ENCODE data around the gene APBB1IP. TPM values are rescaled to one million over a fixed set of nuclear protein-coding genes. Genes with fewer than 3 reads are reported as not detected.
"Not testable (repeated sequence)": the region's sequence is repeated elsewhere in the genome, so short reads cannot be mapped to it uniquely, and the experiment has no call there.

Gene APBB1IP
- total RNA-seq, 1 donor from 2014 or later, result 67.2 TPM

DNA sequence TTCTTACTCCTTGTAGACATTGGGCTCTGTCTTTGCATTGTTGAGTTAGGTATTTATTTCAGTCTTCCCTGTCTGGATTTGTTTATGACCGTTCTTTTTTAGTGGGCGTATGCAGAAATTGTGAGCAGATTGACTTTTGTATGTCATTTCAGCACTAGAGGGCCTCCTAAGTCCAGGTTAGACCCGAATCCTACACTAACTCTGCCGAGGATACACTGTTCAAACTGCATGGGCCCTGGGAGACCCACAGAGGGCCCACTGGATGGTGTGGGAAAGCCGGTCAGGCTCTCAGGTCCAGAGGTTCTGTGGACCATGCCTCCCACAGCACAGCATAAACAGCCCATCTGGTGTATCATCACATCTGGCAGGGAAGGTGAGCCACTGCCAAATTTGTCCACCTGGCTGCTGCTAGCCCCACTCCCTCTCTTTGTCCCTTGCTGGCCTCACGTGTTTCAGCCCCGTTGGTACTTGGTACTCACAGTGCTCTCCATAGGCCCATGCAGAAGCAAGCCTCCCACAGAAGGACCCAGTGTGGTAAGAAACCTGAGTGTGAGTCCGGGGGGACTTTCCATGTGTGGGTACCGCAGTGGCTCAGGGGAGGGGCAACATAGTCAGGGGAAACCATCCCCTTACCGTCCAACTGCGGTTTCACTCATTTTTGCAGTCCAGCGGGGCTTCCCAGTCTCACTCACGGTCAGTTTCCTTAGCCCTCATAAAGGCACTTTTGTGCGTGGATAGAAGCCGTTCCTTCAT, 112.8 kb downstream of the APBB1IP start:
- intact Hi-C loops (cut with micrococcal nuclease), result loop anchor here (10.0 kb wide), 1 partner anchor 116 kb away; the partner anchor contains the start of gene APBB1IP

DNA sequence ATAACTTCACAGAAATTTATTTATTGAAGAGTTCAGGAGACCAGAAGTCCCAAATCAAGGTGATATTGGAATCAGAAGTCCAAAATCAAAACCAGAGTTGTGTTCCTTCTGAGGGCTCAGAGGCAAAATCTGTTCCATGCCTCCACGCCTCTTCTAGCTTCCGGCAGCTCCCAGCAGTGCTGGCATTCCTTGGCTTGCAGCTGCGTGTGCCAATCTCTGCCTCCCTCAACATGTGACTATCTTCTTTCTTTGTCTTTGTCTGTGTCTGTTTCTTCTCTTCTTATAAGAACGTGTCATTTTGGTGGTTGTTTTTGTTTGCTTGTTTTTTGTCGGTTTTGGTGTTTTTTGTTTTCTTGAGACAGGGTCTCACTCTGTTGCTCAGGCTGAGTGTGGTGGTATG, 116.1 kb downstream of the APBB1IP start:
- intact Hi-C loops (cut with micrococcal nuclease), result loop anchor here (10.0 kb wide), 1 partner anchor 119 kb away; the partner anchor contains the start of gene APBB1IP

GRCh38 chr10:26555719-26556368, 117.7 kb downstream of the APBB1IP start:
- intact Hi-C loops (cut with micrococcal nuclease), result loop anchor here (5.0 to 10.0 kb wide), 2 partner anchors 121 to 679 kb away; partner anchors contain the start of gene APBB1IP

DNA sequence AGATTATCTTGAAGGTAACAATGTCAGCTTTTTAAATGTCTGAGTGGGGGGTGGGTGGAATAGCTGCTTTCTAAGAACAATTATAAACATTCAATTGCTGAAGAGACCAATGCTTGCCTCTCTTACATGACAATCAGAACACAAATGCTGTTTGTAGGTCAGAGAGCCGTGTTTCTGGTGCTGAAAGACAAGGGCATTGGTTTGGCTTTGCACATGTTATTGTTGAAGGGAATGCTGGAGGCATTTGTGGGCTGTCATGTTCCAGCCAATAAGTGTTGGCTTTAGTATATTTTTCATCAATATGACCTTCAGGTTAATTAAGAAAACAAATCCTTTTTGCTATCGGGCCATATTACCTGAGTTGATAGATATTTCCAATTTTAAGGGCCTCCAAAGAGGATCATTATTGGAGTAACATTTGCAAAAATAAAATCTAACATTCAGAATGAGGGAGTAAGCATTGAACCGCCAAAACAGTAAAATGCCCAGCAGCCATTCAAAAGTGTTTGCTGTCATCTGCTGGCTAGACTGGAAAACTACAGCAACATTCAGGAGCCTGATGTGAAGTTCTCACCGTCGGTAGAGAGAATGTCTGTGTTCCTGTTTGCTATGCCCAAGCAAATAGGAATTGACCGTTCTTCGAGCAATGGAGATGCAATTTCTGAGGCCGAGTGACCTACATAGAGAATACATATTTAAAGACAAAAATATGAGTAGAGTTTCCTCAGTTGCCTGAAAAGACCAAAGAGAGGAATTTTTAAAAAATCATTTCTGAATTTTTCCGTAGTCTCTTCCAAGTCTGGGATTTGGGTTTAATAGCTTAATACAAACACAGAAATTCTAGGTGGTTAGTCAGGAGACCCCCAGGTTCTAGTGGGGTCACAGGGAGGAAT, 118.9 kb downstream of the APBB1IP start:
- intact Hi-C loops (cut with micrococcal nuclease), result loop anchor here (1.0 to 10.0 kb wide), 3 partner anchors 122 to 680 kb away; partner anchors contain the start of gene APBB1IP

DNA sequence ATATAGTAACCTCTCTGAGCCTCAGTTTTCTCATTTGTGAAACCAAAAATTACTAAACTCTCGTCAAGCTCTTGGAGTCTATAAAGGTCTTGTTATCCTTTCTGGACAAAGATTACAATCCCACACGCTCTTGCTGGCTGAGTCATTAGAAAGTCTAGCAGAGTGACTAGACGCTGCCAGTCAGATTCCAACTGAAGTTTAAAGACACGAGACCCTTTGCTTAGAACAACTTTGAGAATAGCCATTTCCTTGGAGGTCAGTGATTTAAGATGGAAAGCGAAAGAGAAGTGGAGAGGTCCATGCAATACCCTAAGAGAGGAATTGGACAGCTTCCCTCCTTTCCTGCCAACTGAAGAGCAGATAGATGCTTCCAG, 119.5 kb downstream of the APBB1IP start:
- intact Hi-C loops (cut with micrococcal nuclease), result loop anchor here (1.0 to 10.0 kb wide), 3 partner anchors 123 to 680 kb away; partner anchors contain the start of gene APBB1IP

DNA sequence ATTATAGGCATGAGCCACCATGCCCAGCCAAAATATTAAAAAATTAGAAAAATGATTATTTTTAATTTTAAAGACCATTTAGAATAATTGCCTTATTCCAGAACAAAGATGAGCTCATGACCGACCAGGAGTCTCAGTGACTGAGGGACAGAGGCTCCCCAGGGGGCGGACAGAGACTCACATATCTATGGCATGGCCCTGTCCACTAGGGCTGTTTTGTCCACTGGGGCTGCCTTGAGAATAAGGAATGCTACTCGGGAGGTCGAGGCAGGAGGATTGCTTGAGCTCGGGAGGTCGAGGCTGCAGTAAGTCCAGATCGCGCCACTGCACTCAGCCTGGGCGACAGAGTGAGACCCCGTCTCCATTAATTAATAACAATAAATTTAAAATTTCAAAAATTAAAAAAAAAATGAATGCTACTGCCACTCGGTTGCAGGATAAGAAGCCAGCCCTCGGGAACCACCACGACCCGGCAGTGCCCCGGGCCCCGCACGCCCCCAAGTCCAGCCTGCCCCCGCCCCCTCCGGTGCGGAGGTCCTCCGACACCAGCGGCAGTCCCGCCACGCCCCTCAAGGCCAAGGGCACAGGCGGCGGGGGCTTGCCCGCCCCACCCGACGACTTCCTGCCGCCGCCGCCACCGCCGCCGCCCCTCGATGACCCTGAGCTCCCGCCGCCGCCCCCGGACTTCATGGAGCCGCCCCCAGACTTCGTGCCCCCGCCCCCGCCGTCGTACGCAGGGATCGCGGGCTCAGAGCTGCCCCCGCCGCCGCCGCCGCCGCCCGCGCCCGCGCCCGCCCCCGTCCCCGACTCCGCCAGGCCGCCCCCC, 128.6 kb downstream of the APBB1IP start:
- intact Hi-C loops (cut with micrococcal nuclease), result no loop called here

DNA sequence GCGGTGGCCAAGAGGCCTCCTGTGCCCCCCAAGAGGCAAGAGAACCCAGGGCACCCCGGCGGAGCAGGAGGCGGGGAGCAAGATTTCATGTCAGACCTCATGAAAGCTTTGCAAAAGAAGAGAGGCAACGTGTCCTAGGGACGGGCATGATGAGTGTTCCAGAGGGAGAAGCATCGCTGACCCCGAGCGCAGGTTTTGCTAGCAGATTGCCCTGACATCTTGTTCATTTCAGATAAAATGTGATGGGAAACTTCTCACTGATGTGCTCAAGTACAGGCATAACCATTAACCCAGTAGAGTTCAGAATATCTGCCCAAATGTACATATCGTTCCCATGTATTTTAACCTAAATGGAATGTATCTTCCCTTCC, 129.2 kb downstream of the APBB1IP start:
- intact Hi-C loops (cut with micrococcal nuclease), result no loop called here

DNA sequence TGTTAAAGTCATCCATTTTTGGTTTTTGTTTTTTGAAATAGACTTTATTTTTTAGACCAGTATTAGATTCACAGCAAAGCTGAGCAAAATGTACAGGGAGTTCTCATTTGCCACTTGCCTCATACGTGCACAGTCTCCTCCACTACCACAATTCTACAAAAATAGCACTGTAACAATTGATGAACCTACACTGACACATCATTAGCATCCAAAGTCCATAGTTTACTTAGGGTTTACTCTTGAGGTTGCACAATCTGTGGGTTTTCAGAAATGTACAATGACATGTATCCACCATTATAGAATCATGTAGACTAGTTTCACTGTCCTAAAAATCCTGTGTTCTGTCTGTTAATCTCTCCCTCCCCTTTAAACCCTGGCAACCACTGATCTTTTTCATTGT, 133.5 kb downstream of the APBB1IP start:
- intact Hi-C loops (cut with micrococcal nuclease), result no loop called here

DNA sequence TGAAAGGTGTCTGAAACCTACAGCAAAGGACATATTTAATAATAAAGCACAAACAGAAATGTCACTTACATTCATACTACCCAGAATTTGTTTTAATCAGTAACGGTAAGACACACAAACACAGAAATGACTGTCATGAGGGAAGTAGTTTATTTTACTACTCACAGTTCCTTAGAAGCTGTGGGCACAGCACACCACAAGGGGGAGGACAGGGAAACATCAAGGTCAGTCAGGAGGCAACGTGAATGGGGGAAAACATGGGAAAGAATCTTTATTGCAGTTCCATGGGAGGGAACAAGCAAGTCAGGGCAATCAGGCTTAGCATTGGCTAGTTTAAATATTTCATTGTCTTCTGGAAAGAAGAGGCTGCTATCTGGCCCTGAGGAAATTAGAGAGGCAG, 135.5 kb downstream of the APBB1IP start:
- intact Hi-C loops (cut with micrococcal nuclease), result no loop called here

DNA sequence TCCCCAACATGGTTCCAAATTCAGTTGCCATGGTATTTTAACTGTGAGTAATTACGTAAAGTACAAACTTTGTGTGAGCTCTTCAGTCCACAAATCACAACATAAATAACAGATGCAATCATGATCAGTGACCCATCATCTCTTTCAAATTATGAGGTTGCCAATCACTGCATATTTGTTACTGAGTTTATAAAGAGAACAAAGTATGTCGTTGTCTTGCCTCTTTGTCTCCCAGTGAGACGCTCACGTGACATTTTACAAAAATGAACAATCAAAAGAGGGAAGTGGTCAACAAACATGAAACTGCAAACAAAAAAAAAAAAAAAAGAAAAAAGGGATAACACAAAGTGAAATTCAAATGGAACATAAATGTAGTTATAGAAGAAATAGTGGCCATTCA, 136.6 kb downstream of the APBB1IP start:
- intact Hi-C loops (cut with micrococcal nuclease), result no loop called here

- intact Hi-C loops (cut with micrococcal nuclease), result not testable (repeated sequence)
Observed at GRCh38 chr10:26578371-26578770, 140.2 kb downstream of the APBB1IP start.

DNA sequence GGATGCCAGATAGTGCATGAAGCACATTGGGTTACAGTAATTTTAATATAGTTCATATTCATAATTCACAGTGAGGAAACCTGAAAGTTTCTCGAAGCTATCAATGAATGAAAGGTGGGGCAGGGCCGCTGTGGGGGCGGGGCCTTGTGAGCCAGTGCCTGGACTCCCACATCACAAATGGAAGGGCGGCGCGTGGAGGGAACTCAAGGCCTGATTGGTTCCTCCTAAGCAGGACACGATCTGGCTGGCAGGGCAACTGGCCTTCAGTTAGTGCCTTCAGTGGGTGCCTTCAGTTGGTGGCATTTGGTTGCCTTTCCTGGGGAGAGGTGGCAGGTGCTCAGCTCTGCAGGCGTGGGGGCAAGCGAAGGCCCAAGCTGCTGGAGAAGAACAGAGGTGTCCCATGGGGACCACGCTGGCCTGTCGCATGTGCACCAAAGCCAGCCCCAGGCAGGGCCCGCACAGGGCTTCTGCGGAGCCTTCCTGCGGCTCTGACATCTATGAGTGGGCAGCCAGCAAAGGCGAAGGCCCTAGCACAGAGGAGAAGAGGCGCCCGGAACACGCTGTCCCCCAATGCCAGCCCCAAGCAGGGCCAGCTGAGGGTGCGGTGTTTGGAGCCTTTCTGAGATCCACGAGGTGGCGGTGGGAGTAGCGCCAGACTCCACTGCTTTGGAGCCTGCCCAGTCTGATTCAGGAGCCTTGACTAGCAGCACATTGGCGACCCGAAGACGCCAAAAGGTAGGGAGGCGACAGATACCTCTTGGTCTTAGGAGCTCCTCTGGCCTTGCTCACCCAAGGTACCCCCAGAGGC, 141.3 kb downstream of the APBB1IP start:
- intact Hi-C loops (cut with micrococcal nuclease), result no loop called here

- intact Hi-C loops (cut with micrococcal nuclease), result no loop called here
Observed at GRCh38 chr10:26586211-26586610, 148.1 kb downstream of the APBB1IP start.

DNA sequence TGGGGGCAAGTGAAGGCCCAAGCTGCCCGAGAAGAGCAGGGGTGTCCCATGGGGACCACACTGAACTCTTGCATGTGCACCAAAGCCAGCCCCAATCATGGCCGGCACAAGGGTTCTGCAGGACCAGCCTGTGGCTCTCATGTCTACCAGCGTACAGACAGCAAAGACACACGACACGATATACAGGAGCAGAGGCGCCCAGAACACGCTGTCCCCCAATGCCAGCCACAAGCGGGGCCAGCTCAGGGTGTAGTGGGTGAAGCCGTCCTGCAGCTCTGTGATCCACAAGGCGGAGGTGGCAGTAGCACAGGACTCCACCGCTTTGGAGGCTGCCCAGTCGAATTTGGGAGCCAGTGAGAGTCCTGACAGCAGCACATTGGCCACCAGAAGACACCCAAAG, 150.5 kb downstream of the APBB1IP start:
- intact Hi-C loops (cut with micrococcal nuclease), result no loop called here

DNA sequence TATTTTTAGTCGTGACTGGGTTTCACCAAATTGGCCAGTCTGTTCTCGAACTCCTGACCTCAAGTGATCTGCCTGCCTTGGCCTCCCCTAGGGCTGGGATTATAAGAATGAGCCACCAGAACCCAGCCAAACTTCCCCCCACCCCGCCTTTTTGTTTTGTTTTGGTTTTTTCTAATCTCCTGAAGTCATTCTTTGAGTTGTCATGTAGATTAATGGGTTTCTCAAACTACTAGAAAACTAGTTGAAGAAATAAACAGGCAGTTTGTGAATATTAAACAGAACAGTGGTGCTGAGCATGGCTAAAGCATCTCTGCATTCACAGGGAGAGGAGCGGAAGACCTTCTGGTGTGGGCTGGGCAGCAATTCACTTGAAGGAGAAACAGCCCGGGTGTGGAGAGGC, 151.7 kb downstream of the APBB1IP start:
- intact Hi-C loops (cut with micrococcal nuclease), result not testable (repeated sequence)

GRCh38 chr10:26593896-26594295, 155.8 kb downstream of the APBB1IP start:
- intact Hi-C loops (cut with micrococcal nuclease), result no loop called here

DNA sequence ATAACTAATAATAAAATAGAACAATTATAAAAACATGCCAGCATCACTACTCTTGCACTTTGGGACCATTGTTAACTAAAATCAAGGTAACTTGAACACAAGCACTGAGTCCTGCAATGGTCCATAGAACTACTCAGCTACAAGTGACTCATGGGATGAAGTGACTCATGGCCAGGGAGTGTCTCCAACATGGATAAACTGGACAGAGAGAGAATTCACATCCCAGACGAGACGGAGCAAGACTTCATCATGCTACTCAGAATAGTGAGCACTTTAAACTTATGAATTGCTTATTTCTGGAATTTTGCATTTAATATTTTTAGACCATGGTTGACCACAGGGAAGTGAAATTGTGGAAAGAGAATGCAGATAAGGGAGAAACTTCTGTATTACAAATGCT, 165.1 kb downstream of the APBB1IP start:
- intact Hi-C loops (cut with micrococcal nuclease), result not testable (repeated sequence)

DNA sequence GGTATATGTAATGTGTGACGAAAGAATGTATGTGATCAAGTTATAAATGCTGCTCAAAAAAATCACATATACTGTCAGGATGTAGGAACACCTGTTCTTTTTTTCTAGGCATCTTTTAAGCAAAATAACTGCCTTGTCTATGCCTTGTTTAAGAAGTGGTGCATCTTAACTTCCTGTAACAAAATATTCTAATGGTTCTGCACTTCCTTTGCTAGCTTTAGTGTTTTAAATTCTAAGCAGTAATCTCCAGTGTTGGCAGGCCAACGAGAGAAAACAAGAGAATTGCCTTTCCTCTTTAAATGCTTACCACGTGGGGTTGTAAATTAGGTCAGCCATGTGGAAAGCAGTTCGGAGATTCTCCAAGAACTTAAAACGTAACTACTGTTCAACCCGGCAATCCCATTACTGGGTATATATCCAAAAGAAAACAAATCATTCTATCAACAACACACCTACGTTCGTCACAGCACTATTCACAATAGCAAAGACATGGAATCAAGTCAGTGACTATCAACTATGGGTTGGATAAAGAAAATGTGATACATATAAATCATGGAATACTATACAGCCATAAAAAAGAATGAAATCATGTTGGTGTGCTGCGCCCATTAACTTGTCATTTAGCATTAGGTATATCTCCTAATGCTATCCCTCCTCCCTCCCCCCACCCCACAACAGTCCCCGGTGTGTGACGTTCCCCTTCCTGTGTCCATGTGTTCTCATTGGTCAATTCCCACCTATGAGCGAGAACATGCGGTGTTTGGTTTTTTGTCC, 166.4 kb downstream of the APBB1IP start:
- intact Hi-C loops (cut with micrococcal nuclease), result not testable (repeated sequence)

- intact Hi-C loops (cut with micrococcal nuclease), result loop anchor here (2.0 kb wide), 1 partner anchor 276 kb away; no protein-coding TSS in a partner anchor
Observed at GRCh38 chr10:26606389-26606877, 168.3 kb downstream of the APBB1IP start.
